HCT116 (cell line): Measurements from ENCODE around the gene DTNBP1. TPM values are rescaled to one million over a fixed set of nuclear protein-coding genes. Genes with fewer than 3 reads are reported as not detected.

ENCODE experiments used
- ATAC-seq: fragments of 200-7000 bp; cut with Tn5 transposase; 2 replicates; pipeline ENCODE4 v1.9.1; 2020; ENCODE audit warnings: mild to moderate bottlenecking, moderate library complexity
- BruUV-seq: library from RNA; stranded (reverse); fragments of 400-500 nt; replicated peaks from 2 replicates; lab custom pipeline; 2021; lab: Mats Ljungman, UMichigan
- CTCF ChIA-PET: fragments of 300-600 bp; sonication (Branson Sonifier 250); formaldehyde crosslinking; loops from one replicate; lab custom pipeline; 2021; ENCODE audit warnings: antibody characterized with exemption; lab: Charles Lee
- POLR2A ChIA-PET: fragments of 300-600, 350-600 bp; sonication (Branson Sonifier 250); formaldehyde crosslinking; loops from one replicate; lab custom pipeline; 2021; ENCODE audit warnings: antibody characterized with exemption; lab: Charles Lee
- RAD21 ChIA-PET, 2 experiments: fragments of 300-600 bp; sonication (Branson Sonifier 250); formaldehyde crosslinking; loops; one replicate each; lab custom pipeline; 2023; ENCODE audit warnings: low total read pairs in 2 of 2; ENCODE audit not compliant: uncharacterized antibody in 2 of 2, unreplicated experiment in 2 of 2, low non-redundant PET in 1 of 2; lab: Charles Lee
- DNase-seq: peaks from one replicate; pipeline ENCODE4 v3.0.0-alpha.2; 2010; ENCODE audit warnings: low read depth, low spot score
- H2AFZ ChIP-seq: fragments of 200-600 bp; shearing (Covaris generic), sonication (generic); 2 replicates; pipeline ENCODE4 v1.6.1; 2017; ENCODE audit warnings: low read depth, mixed run types, mixed read lengths, antibody characterized with exemption, low read length; ENCODE audit not compliant: poor library complexity, severe bottlenecking
- H3K27ac ChIP-seq: 2 replicates; pipeline ENCODE4 v1.5.1; 2012; ENCODE audit warnings: low read depth, low read length
- H3K27me3 ChIP-seq: fragments of 200-600 bp; sonication (generic); 2 replicates; pipeline ENCODE4 v1.6.1; 2016; ENCODE audit warnings: mixed run types, low read length, mixed read lengths; ENCODE audit not compliant: insufficient read depth
- H3K36me3 ChIP-seq, 2 experiments: fragments of 200-500 bp in 1 of 2; fragments of 200-600 bp in 1 of 2; sonication (Bioruptor generic) in 1 of 2; sonication (generic) in 1 of 2; 2 replicates each; pipeline versions ENCODE4 v1.5.1 to v1.6.1; 2014 to 2016; ENCODE audit warnings: low read length in 2 of 2, inconsistent platforms in 1 of 2, mixed read lengths in 1 of 2, mixed run types in 1 of 2; ENCODE audit not compliant: insufficient read depth in 2 of 2, control insufficient read depth in 1 of 2
- H3K4me1 ChIP-seq, 2 experiments: fragments of 200-600 bp in 1 of 2; sonication (generic) in 1 of 2; 2 replicates each; pipeline versions ENCODE4 v1.5.1 to v1.6.1; 2012 to 2017; ENCODE audit warnings: low read length in 2 of 2, inconsistent platforms in 1 of 2, mild to moderate bottlenecking in 1 of 2, mixed read lengths in 1 of 2, mixed run types in 1 of 2, moderate library complexity in 1 of 2; ENCODE audit not compliant: insufficient read depth in 2 of 2, control insufficient read depth in 1 of 2
- H3K4me2 ChIP-seq: fragments of 200-600 bp; sonication (generic); 2 replicates; pipeline ENCODE4 v1.6.1; 2017; ENCODE audit warnings: mixed run types, low read length, mixed read lengths
- H3K4me3 ChIP-seq, 2 experiments: fragments of 200-600 bp in 1 of 2; sonication (generic) in 1 of 2; replicated peaks in 1 of 2; 2 replicates each; pipeline ENCODE4 v1.5.1; 2011 to 2016; ENCODE audit warnings: low read length in 2 of 2, control low read depth in 1 of 2, low read depth in 1 of 2, mild to moderate bottlenecking in 1 of 2, mixed read lengths in 1 of 2, mixed run types in 1 of 2
- H3K79me2 ChIP-seq: fragments of 200-600 bp; sonication (generic); 2 replicates; pipeline ENCODE4 v1.6.1; 2017; ENCODE audit warnings: mild to moderate bottlenecking, mixed run types, low read length, moderate library complexity, mixed read lengths; ENCODE audit not compliant: insufficient read depth
- H3K9ac ChIP-seq: fragments of 200-600 bp; sonication (generic); 2 replicates; pipeline ENCODE4 v1.6.1; 2016; ENCODE audit warnings: low read length, mixed read lengths
- H3K9me2 ChIP-seq: fragments of 200-600 bp; sonication (generic), shearing (Covaris generic); 2 replicates; pipeline ENCODE4 v1.6.1; 2017; ENCODE audit warnings: mixed run types, mild to moderate bottlenecking, moderate library complexity; ENCODE audit not compliant: insufficient read depth
- H3K9me3 ChIP-seq, 2 experiments: fragments of 200-500 bp in 1 of 2; fragments of 200-600 bp in 1 of 2; sonication (Bioruptor generic) in 1 of 2; sonication (generic) in 1 of 2; 2 replicates each; pipeline ENCODE4 v1.6.1; 2014 to 2017; ENCODE audit warnings: low read length in 2 of 2, mixed read lengths in 2 of 2, inconsistent platforms in 1 of 2, low read depth in 1 of 2, mild to moderate bottlenecking in 1 of 2, mixed run types in 1 of 2, moderate library complexity in 1 of 2; ENCODE audit not compliant: control insufficient read depth in 1 of 2, insufficient read depth in 1 of 2
- H4K20me1 ChIP-seq: fragments of 200-600 bp; sonication (generic), shearing (Covaris generic); 2 replicates; pipeline ENCODE4 v1.6.1; 2017; ENCODE audit warnings: mixed run types, mild to moderate bottlenecking, moderate library complexity; ENCODE audit not compliant: insufficient read depth
- CBX3 ChIP-seq: IDR thresholded peaks from 2 replicates; pipeline ENCODE4 v1.6.1; 2012; ENCODE audit warnings: low read depth
- CTCF ChIP-seq, 3 experiments: fragments of 200-600 bp in 1 of 3; sonication (generic) in 1 of 3; IDR thresholded peaks in 2 of 3; conservative IDR thresholded peaks in 1 of 3; 2 replicates each; pipeline ENCODE4 v1.5.1; 2012 to 2017; ENCODE audit warnings: low read depth in 2 of 3, low read length in 2 of 3, antibody characterized with exemption in 1 of 3, borderline replicate concordance in 1 of 3, control low read depth in 1 of 3, mild to moderate bottlenecking in 1 of 3, mixed read lengths in 1 of 3, mixed run types in 1 of 3, moderate library complexity in 1 of 3; ENCODE audit not compliant: insufficient read depth in 1 of 3
- EGR1 ChIP-seq: IDR thresholded peaks from 2 replicates; pipeline ENCODE4 v1.6.1; 2012; ENCODE audit warnings: low read depth
- ELF1 ChIP-seq: IDR thresholded peaks from 2 replicates; pipeline ENCODE4 v1.6.1; 2012; ENCODE audit warnings: low read depth, borderline replicate concordance
- EZH2 ChIP-seq: fragments of 200-600 bp; sonication (generic); IDR thresholded peaks from 2 replicates; pipeline ENCODE4 v1.6.1; 2017; ENCODE audit warnings: antibody characterized with exemption, mixed run types
- EZH2phosphoT487 ChIP-seq: fragments of 200-600 bp; IDR thresholded peaks from 2 replicates; pipeline ENCODE4 v1.6.1; 2018; ENCODE audit warnings: antibody characterized with exemption, borderline replicate concordance
- FOSL1 ChIP-seq: IDR thresholded peaks from 2 replicates; pipeline ENCODE4 v1.6.1; 2012; ENCODE audit warnings: low read depth
- JUND ChIP-seq: IDR thresholded peaks from 2 replicates; pipeline ENCODE4 v1.6.1; 2012
- POLR2A ChIP-seq: IDR thresholded peaks from 2 replicates; pipeline ENCODE4 v1.7.0; 2011; ENCODE audit warnings: borderline replicate concordance; ENCODE audit not compliant: insufficient read depth, insufficient read length; ENCODE audit errors: extremely low read depth
- POLR2AphosphoS5 ChIP-seq: IDR thresholded peaks from 2 replicates; pipeline ENCODE4 v1.6.1; 2011; ENCODE audit warnings: mild to moderate bottlenecking, low read depth, low read length, moderate library complexity
- RAD21 ChIP-seq: IDR thresholded peaks from 2 replicates; pipeline ENCODE4 v1.6.1; 2012; ENCODE audit warnings: low read depth, mild to moderate bottlenecking
- SIN3A ChIP-seq: IDR thresholded peaks from 2 replicates; pipeline ENCODE4 v1.6.1; 2012; ENCODE audit warnings: low read depth
- SRF ChIP-seq: IDR thresholded peaks from 2 replicates; pipeline ENCODE4 v1.6.1; 2012; ENCODE audit warnings: low read depth
- TCF7L2 ChIP-seq: IDR thresholded peaks from 2 replicates; pipeline ENCODE4 v1.7.0; 2011; ENCODE audit warnings: borderline replicate concordance, inconsistent platforms; ENCODE audit not compliant: insufficient read depth, insufficient read length; ENCODE audit errors: extremely low read depth
- YY1 ChIP-seq: IDR thresholded peaks from 2 replicates; pipeline ENCODE4 v1.6.1; 2011; ENCODE audit warnings: low read length, low read depth, moderate library complexity, mild to moderate bottlenecking; ENCODE audit not compliant: insufficient replicate concordance; ENCODE audit errors: extremely low read depth
- ZNF274 ChIP-seq: fragments of 200-500 bp; sonication (Bioruptor generic); IDR thresholded peaks from 2 replicates; pipeline ENCODE4 v1.6.1; 2014; ENCODE audit warnings: mild to moderate bottlenecking, low read depth, low read length, inconsistent platforms
- intact Hi-C: fragments of 100-400 bp; cut with micrococcal nuclease; formaldehyde crosslinking; loops from 2 replicates; pipeline ENCODE4 v1.10.0; 2022
- total RNA-seq: library from RNA; stranded (reverse); gene quantifications from one replicate; pipeline ENCODE4 v1.2.1, GENCODE V29; 2021; ENCODE audit not compliant: unreplicated experiment
- TF ChIP-seq, protein P1 (sequence below): IDR thresholded peaks from 2 replicates; pipeline ENCODE4 v1.6.1; 2012
- TF ChIP-seq, protein P2 (sequence below): IDR thresholded peaks from 2 replicates; pipeline ENCODE4 v1.6.1; 2012; ENCODE audit warnings: low read depth
- TF ChIP-seq, protein P3 (sequence below): IDR thresholded peaks from 2 replicates; pipeline ENCODE4 v1.6.1; 2012

Gene DTNBP1
- total RNA-seq, 1 experiment from 2014 or later = 16.7 TPM

DNA sequence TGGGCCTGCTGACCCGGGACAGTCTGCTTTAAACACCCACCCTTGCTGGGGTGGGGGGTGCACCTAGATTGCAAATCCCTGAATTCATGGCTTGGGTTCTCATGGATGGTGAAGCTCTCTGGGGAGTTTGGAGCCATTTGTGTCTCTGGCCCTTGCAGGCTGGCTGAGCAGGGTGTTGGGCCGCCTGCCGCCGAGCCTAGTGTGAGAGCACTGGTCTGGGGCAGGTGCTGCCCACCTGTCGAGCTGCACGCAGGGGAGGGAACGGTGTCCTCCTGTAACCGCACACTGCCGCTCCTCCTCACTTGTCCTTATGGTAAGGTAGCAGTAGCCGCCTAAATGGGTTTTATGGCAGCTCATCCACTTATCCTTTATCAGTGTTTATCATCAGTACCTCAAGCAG is 143.9 kb downstream of the DTNBP1 start:
- H3K9ac ChIP-seq = no peak overlapping the region
- ChIA-PET RAD21 (no interaction called here), CTCF (no interaction called here), POLR2A (no interaction called here)
- no peaks in the 10 kb centered on the region for H3K79me2 ChIP-seq
- H3K36me3 ChIP-seq = peaks cover 3 to 8% of the 10 kb centered on the region in 2 experiments; a peak in 2 of 4 replicates
- no peaks in the 10 kb centered on the region for H3K27me3 ChIP-seq
- no peaks in the 10 kb centered on the region for H3K4me1 ChIP-seq
- DNase-seq (no peak), ATAC-seq (no peak)
- no peak overlapping the region for H3K4me2 ChIP-seq
- intact Hi-C loops = no loop called here
- BruUV-seq = no TSS peak
- TF ChIP-seq SRF (no peak), EGR1 (no peak), FOSL1 (no peak), POLR2A (no peak), SIN3A (no peak), JUND (no peak), CTCF (IDR thresholded peaks at IDR 0.05 in 2 of 3, conservative IDR thresholded peaks at IDR 0.05 in 1 of 3; ENCODE audit: borderline replicate concordance in 1 of 3, insufficient read depth in 1 of 3, low read depth in 2 of 3, low read length in 2 of 3) (no peak), ZNF274 (no peak), ELF1 (no peak), EZH2phosphoT487 (no peak), YY1 (no peak), CBX3 (no peak), RAD21 (no peak), EZH2 (no peak), TCF7L2 (no peak), POLR2AphosphoS5 (no peak)
- TF ChIP-seq, protein P1, sequence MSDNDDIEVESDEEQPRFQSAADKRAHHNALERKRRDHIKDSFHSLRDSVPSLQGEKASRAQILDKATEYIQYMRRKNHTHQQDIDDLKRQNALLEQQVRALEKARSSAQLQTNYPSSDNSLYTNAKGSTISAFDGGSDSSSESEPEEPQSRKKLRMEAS = no peak
- TF ChIP-seq, protein P2, sequence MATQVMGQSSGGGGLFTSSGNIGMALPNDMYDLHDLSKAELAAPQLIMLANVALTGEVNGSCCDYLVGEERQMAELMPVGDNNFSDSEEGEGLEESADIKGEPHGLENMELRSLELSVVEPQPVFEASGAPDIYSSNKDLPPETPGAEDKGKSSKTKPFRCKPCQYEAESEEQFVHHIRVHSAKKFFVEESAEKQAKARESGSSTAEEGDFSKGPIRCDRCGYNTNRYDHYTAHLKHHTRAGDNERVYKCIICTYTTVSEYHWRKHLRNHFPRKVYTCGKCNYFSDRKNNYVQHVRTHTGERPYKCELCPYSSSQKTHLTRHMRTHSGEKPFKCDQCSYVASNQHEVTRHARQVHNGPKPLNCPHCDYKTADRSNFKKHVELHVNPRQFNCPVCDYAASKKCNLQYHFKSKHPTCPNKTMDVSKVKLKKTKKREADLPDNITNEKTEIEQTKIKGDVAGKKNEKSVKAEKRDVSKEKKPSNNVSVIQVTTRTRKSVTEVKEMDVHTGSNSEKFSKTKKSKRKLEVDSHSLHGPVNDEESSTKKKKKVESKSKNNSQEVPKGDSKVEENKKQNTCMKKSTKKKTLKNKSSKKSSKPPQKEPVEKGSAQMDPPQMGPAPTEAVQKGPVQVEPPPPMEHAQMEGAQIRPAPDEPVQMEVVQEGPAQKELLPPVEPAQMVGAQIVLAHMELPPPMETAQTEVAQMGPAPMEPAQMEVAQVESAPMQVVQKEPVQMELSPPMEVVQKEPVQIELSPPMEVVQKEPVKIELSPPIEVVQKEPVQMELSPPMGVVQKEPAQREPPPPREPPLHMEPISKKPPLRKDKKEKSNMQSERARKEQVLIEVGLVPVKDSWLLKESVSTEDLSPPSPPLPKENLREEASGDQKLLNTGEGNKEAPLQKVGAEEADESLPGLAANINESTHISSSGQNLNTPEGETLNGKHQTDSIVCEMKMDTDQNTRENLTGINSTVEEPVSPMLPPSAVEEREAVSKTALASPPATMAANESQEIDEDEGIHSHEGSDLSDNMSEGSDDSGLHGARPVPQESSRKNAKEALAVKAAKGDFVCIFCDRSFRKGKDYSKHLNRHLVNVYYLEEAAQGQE = no peak
- TF ChIP-seq, protein P3, sequence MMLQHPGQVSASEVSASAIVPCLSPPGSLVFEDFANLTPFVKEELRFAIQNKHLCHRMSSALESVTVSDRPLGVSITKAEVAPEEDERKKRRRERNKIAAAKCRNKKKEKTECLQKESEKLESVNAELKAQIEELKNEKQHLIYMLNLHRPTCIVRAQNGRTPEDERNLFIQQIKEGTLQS = no peak
- H3K4me3 ChIP-seq = no peak overlapping the region
- no peak overlapping the region for H3K27ac ChIP-seq
- H4K20me1 ChIP-seq = no peaks in the 10 kb centered on the region
- no peaks in the 10 kb centered on the region for H3K9me2 ChIP-seq
- H3K9me3 ChIP-seq = no peaks in the 10 kb centered on the region
- no peak overlapping the region for H2AFZ ChIP-seq
